HCT116 (cell line): ENCODE results near the gene CACNA1A. TPM values are rescaled to one million over a fixed set of nuclear protein-coding genes. Genes with fewer than 3 reads are reported as not detected.

ENCODE experiments used
- ATAC-seq: fragments of 200-7000 bp; cut with Tn5 transposase; 2 replicates; pipeline ENCODE4 v1.9.1; 2020; ENCODE audit warnings: mild to moderate bottlenecking, moderate library complexity
- BruUV-seq: library from RNA; stranded (reverse); fragments of 400-500 nt; replicated peaks from 2 replicates; lab custom pipeline; 2021; lab: Mats Ljungman, UMichigan
- CTCF ChIA-PET: fragments of 300-600 bp; sonication (Branson Sonifier 250); formaldehyde crosslinking; loops from one replicate; lab custom pipeline; 2021; ENCODE audit warnings: antibody characterized with exemption; lab: Charles Lee
- POLR2A ChIA-PET: fragments of 300-600, 350-600 bp; sonication (Branson Sonifier 250); formaldehyde crosslinking; loops from one replicate; lab custom pipeline; 2021; ENCODE audit warnings: antibody characterized with exemption; lab: Charles Lee
- RAD21 ChIA-PET, 2 experiments: fragments of 300-600 bp; sonication (Branson Sonifier 250); formaldehyde crosslinking; loops; one replicate each; lab custom pipeline; 2023; ENCODE audit warnings: low total read pairs in 2 of 2; ENCODE audit not compliant: uncharacterized antibody in 2 of 2, unreplicated experiment in 2 of 2, low non-redundant PET in 1 of 2; lab: Charles Lee
- DNase-seq: peaks from one replicate; pipeline ENCODE4 v3.0.0-alpha.2; 2010; ENCODE audit warnings: low read depth, low spot score
- H2AFZ ChIP-seq: fragments of 200-600 bp; shearing (Covaris generic), sonication (generic); 2 replicates; pipeline ENCODE4 v1.6.1; 2017; ENCODE audit warnings: low read depth, mixed run types, mixed read lengths, antibody characterized with exemption, low read length; ENCODE audit not compliant: poor library complexity, severe bottlenecking
- H3K27ac ChIP-seq: 2 replicates; pipeline ENCODE4 v1.5.1; 2012; ENCODE audit warnings: low read depth, low read length
- H3K27me3 ChIP-seq: fragments of 200-600 bp; sonication (generic); 2 replicates; pipeline ENCODE4 v1.6.1; 2016; ENCODE audit warnings: mixed run types, low read length, mixed read lengths; ENCODE audit not compliant: insufficient read depth
- H3K36me3 ChIP-seq, 2 experiments: fragments of 200-500 bp in 1 of 2; fragments of 200-600 bp in 1 of 2; sonication (Bioruptor generic) in 1 of 2; sonication (generic) in 1 of 2; 2 replicates each; pipeline versions ENCODE4 v1.5.1 to v1.6.1; 2014 to 2016; ENCODE audit warnings: low read length in 2 of 2, inconsistent platforms in 1 of 2, mixed read lengths in 1 of 2, mixed run types in 1 of 2; ENCODE audit not compliant: insufficient read depth in 2 of 2, control insufficient read depth in 1 of 2
- H3K4me1 ChIP-seq, 2 experiments: fragments of 200-600 bp in 1 of 2; sonication (generic) in 1 of 2; 2 replicates each; pipeline versions ENCODE4 v1.5.1 to v1.6.1; 2012 to 2017; ENCODE audit warnings: low read length in 2 of 2, inconsistent platforms in 1 of 2, mild to moderate bottlenecking in 1 of 2, mixed read lengths in 1 of 2, mixed run types in 1 of 2, moderate library complexity in 1 of 2; ENCODE audit not compliant: insufficient read depth in 2 of 2, control insufficient read depth in 1 of 2
- H3K4me2 ChIP-seq: fragments of 200-600 bp; sonication (generic); 2 replicates; pipeline ENCODE4 v1.6.1; 2017; ENCODE audit warnings: mixed run types, low read length, mixed read lengths
- H3K4me3 ChIP-seq, 2 experiments: fragments of 200-600 bp in 1 of 2; sonication (generic) in 1 of 2; replicated peaks in 1 of 2; 2 replicates each; pipeline ENCODE4 v1.5.1; 2011 to 2016; ENCODE audit warnings: low read length in 2 of 2, control low read depth in 1 of 2, low read depth in 1 of 2, mild to moderate bottlenecking in 1 of 2, mixed read lengths in 1 of 2, mixed run types in 1 of 2
- H3K79me2 ChIP-seq: fragments of 200-600 bp; sonication (generic); 2 replicates; pipeline ENCODE4 v1.6.1; 2017; ENCODE audit warnings: mild to moderate bottlenecking, mixed run types, low read length, moderate library complexity, mixed read lengths; ENCODE audit not compliant: insufficient read depth
- H3K9ac ChIP-seq: fragments of 200-600 bp; sonication (generic); 2 replicates; pipeline ENCODE4 v1.6.1; 2016; ENCODE audit warnings: low read length, mixed read lengths
- H3K9me2 ChIP-seq: fragments of 200-600 bp; sonication (generic), shearing (Covaris generic); 2 replicates; pipeline ENCODE4 v1.6.1; 2017; ENCODE audit warnings: mixed run types, mild to moderate bottlenecking, moderate library complexity; ENCODE audit not compliant: insufficient read depth
- H3K9me3 ChIP-seq, 2 experiments: fragments of 200-500 bp in 1 of 2; fragments of 200-600 bp in 1 of 2; sonication (Bioruptor generic) in 1 of 2; sonication (generic) in 1 of 2; 2 replicates each; pipeline ENCODE4 v1.6.1; 2014 to 2017; ENCODE audit warnings: low read length in 2 of 2, mixed read lengths in 2 of 2, inconsistent platforms in 1 of 2, low read depth in 1 of 2, mild to moderate bottlenecking in 1 of 2, mixed run types in 1 of 2, moderate library complexity in 1 of 2; ENCODE audit not compliant: control insufficient read depth in 1 of 2, insufficient read depth in 1 of 2
- H4K20me1 ChIP-seq: fragments of 200-600 bp; sonication (generic), shearing (Covaris generic); 2 replicates; pipeline ENCODE4 v1.6.1; 2017; ENCODE audit warnings: mixed run types, mild to moderate bottlenecking, moderate library complexity; ENCODE audit not compliant: insufficient read depth
- CEBPB ChIP-seq: IDR thresholded peaks from 2 replicates; pipeline ENCODE4 v1.6.1; 2012; ENCODE audit warnings: low read depth
- EGR1 ChIP-seq: IDR thresholded peaks from 2 replicates; pipeline ENCODE4 v1.6.1; 2012; ENCODE audit warnings: low read depth
- ELF1 ChIP-seq: IDR thresholded peaks from 2 replicates; pipeline ENCODE4 v1.6.1; 2012; ENCODE audit warnings: low read depth, borderline replicate concordance
- EZH2 ChIP-seq: fragments of 200-600 bp; sonication (generic); IDR thresholded peaks from 2 replicates; pipeline ENCODE4 v1.6.1; 2017; ENCODE audit warnings: antibody characterized with exemption, mixed run types
- EZH2phosphoT487 ChIP-seq: fragments of 200-600 bp; IDR thresholded peaks from 2 replicates; pipeline ENCODE4 v1.6.1; 2018; ENCODE audit warnings: antibody characterized with exemption, borderline replicate concordance
- FOSL1 ChIP-seq: IDR thresholded peaks from 2 replicates; pipeline ENCODE4 v1.6.1; 2012; ENCODE audit warnings: low read depth
- JUND ChIP-seq: IDR thresholded peaks from 2 replicates; pipeline ENCODE4 v1.6.1; 2012
- POLR2A ChIP-seq: IDR thresholded peaks from 2 replicates; pipeline ENCODE4 v1.7.0; 2011; ENCODE audit warnings: borderline replicate concordance; ENCODE audit not compliant: insufficient read depth, insufficient read length; ENCODE audit errors: extremely low read depth
- POLR2AphosphoS5 ChIP-seq: IDR thresholded peaks from 2 replicates; pipeline ENCODE4 v1.6.1; 2011; ENCODE audit warnings: mild to moderate bottlenecking, low read depth, low read length, moderate library complexity
- SIN3A ChIP-seq: IDR thresholded peaks from 2 replicates; pipeline ENCODE4 v1.6.1; 2012; ENCODE audit warnings: low read depth
- SRF ChIP-seq: IDR thresholded peaks from 2 replicates; pipeline ENCODE4 v1.6.1; 2012; ENCODE audit warnings: low read depth
- TCF7L2 ChIP-seq: IDR thresholded peaks from 2 replicates; pipeline ENCODE4 v1.7.0; 2011; ENCODE audit warnings: borderline replicate concordance, inconsistent platforms; ENCODE audit not compliant: insufficient read depth, insufficient read length; ENCODE audit errors: extremely low read depth
- YY1 ChIP-seq: IDR thresholded peaks from 2 replicates; pipeline ENCODE4 v1.6.1; 2011; ENCODE audit warnings: low read length, low read depth, moderate library complexity, mild to moderate bottlenecking; ENCODE audit not compliant: insufficient replicate concordance; ENCODE audit errors: extremely low read depth
- ZFX ChIP-seq: fragments of 450-650 bp; IDR thresholded peaks from 2 replicates; pipeline ENCODE4 v1.6.1; 2017
- intact Hi-C: fragments of 100-400 bp; cut with micrococcal nuclease; formaldehyde crosslinking; loops from 2 replicates; pipeline ENCODE4 v1.10.0; 2022
- total RNA-seq: library from RNA; stranded (reverse); gene quantifications from one replicate; pipeline ENCODE4 v1.2.1, GENCODE V29; 2021; ENCODE audit not compliant: unreplicated experiment
- TF ChIP-seq, protein P1 (sequence below): IDR thresholded peaks from 2 replicates; pipeline ENCODE4 v1.6.1; 2012; ENCODE audit warnings: low read depth
- TF ChIP-seq, protein P2 (sequence below): IDR thresholded peaks from 2 replicates; pipeline ENCODE4 v1.6.1; 2011; ENCODE audit warnings: mild to moderate bottlenecking, low read length, moderate library complexity; ENCODE audit not compliant: insufficient replicate concordance; ENCODE audit errors: extremely low read depth

CACNA1A gene
- total RNA-seq, 1 experiment from 2014 or later, result 7.5 TPM

DNA sequence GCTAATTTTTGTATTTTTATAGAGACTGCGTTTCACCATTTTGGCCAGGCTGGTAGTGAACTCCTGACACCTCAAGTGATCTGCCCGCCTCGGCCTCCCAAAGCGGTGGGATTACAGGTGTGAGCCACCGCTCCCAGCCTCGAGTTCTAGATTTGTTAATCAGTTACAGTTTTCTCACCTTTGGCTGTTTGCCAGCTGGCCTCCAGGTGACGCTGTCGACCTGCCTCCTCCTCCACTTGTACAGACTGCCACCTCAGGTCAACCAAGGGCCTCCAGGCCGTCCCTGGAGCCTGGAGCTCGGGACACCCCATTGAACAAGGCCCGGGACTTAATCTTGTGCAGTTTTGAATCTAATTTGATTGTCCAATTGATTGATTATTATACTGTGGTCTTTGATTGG, 310.6 kb downstream of the CACNA1A start (continued):
- TF ChIP-seq, protein P1, sequence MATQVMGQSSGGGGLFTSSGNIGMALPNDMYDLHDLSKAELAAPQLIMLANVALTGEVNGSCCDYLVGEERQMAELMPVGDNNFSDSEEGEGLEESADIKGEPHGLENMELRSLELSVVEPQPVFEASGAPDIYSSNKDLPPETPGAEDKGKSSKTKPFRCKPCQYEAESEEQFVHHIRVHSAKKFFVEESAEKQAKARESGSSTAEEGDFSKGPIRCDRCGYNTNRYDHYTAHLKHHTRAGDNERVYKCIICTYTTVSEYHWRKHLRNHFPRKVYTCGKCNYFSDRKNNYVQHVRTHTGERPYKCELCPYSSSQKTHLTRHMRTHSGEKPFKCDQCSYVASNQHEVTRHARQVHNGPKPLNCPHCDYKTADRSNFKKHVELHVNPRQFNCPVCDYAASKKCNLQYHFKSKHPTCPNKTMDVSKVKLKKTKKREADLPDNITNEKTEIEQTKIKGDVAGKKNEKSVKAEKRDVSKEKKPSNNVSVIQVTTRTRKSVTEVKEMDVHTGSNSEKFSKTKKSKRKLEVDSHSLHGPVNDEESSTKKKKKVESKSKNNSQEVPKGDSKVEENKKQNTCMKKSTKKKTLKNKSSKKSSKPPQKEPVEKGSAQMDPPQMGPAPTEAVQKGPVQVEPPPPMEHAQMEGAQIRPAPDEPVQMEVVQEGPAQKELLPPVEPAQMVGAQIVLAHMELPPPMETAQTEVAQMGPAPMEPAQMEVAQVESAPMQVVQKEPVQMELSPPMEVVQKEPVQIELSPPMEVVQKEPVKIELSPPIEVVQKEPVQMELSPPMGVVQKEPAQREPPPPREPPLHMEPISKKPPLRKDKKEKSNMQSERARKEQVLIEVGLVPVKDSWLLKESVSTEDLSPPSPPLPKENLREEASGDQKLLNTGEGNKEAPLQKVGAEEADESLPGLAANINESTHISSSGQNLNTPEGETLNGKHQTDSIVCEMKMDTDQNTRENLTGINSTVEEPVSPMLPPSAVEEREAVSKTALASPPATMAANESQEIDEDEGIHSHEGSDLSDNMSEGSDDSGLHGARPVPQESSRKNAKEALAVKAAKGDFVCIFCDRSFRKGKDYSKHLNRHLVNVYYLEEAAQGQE, result no peak
- TF ChIP-seq EZH2, result no peak
- TF ChIP-seq JUND, result no peak

DNA sequence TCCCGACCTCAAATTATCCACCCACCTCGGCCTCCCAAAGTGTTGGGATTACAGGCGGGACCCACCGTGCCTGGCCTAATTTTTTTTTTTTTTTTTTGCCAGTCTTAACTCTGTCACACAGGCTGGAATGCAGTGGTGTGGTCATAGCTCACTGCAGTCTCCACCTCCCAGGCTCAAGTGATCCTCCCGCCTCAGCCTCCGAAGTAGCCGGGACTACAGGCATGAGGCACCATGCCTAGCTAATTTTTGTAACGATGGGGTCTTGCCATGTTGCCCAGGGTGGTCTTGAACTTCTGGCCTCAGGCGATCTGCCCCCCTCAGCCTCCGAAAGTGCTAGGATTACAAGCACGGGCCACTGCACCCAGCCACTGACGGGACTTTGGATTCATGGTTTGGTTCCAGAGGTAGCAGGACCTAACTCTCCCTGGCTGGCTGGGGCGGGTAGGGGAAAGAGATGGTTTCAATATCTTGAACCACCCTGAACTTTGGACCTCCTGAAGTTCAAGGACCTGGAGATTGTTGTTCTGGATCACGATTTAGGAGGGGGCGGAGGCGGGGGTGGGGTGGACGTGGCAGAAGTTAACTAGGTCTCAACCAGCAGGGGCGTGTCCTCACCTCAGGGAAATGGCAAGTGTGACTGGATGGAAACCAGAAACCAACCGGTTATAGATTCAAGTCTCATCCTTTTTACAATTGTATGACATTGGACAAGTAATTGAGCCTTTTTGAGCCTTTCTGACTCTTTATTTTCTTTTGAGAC, 315.3 kb downstream of the CACNA1A start:
- CTCF ChIA-PET, result interaction anchor here (0.7 to 1.2 kb wide), 2 partner anchors 21 to 71 kb away, joined by 3 to 5 read pairs; no protein-coding TSS in a partner anchor
- peak overlapping the region; percentile 49 for H3K4me2 ChIP-seq

More for the DNA sequence above, 315.3 kb downstream of the CACNA1A start:
- Histone ChIP-seq H3K9me3 (no peaks in the 10 kb centered on the region), H3K27ac (no peak overlapping the region)
- no peak for DNase-seq
- no TSS peak for BruUV-seq
- no peak for TF ChIP-seq TCF7L2
- TF ChIP-seq FOSL1, result no peak
- no peak for TF ChIP-seq CEBPB
- no peak for TF ChIP-seq EGR1
- TF ChIP-seq JUND, result no peak
- TF ChIP-seq POLR2AphosphoS5, result no peak
- TF ChIP-seq ZFX, result no peak
- TF ChIP-seq POLR2A, result no peak
- no peak for TF ChIP-seq SIN3A
- no peak for TF ChIP-seq ELF1
- TF ChIP-seq, protein P2, sequence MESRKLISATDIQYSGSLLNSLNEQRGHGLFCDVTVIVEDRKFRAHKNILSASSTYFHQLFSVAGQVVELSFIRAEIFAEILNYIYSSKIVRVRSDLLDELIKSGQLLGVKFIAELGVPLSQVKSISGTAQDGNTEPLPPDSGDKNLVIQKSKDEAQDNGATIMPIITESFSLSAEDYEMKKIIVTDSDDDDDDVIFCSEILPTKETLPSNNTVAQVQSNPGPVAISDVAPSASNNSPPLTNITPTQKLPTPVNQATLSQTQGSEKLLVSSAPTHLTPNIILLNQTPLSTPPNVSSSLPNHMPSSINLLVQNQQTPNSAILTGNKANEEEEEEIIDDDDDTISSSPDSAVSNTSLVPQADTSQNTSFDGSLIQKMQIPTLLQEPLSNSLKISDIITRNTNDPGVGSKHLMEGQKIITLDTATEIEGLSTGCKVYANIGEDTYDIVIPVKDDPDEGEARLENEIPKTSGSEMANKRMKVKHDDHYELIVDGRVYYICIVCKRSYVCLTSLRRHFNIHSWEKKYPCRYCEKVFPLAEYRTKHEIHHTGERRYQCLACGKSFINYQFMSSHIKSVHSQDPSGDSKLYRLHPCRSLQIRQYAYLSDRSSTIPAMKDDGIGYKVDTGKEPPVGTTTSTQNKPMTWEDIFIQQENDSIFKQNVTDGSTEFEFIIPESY, result no peak
- TF ChIP-seq YY1, result no peak
- no peak for TF ChIP-seq EZH2phosphoT487
- TF ChIP-seq SRF, result no peak
- TF ChIP-seq, all 23 proteins: peak for 0
- 0 out of 2 replicates have a peak, but pooled peaks have one; percentile 33 for ATAC-seq
- Histone ChIP-seq H3K36me3 (no peaks in the 10 kb centered on the region), H3K9ac (0 out of 2 replicates have a peak overlapping the region, but pooled peaks have one; percentile 20), H3K27me3 (no peaks in the 10 kb centered on the region), H3K9me2 (no peaks in the 10 kb centered on the region), H2AFZ (peak overlapping the region; percentile 88), H3K4me1 (peaks cover 34 to 48% of the 10 kb centered on the region in 2 experiments), H3K79me2 (no peaks in the 10 kb centered on the region), H3K4me3 (peak overlapping the region in 1 of 2 experiments; percentile 11; a peak in 1 of 4 replicates), H4K20me1 (no peaks in the 10 kb centered on the region)
- RAD21 ChIA-PET, result interaction anchor here in 1 of 2 experiments (0.7 kb wide), 1 partner anchor 11 kb away, joined by 3 read pairs; no protein-coding TSS in a partner anchor
- intact Hi-C loops, result loop anchor here (2.0 kb wide), 1 partner anchor 36 kb away; no protein-coding TSS in a partner anchor
- POLR2A ChIA-PET, result interaction anchor here (1.5 kb wide), 1 partner anchor 23 kb away, joined by 12 read pairs; no protein-coding TSS in a partner anchor
